GM20000 (cell line): ENCODE data around the gene DUOX1.
A peak's percentile ranks its signal among the peaks of the same experiment; 100 is the strongest.
"Not testable (repeated sequence)": the region's sequence is repeated elsewhere in the genome, so short reads cannot be mapped to it uniquely, and the experiment has no call there.

ENCODE experiments used
- DNase-seq: peaks from one replicate; pipeline ENCODE4 v3.0.0; 2012; ENCODE audit warnings: low spot score
- TF ChIP-seq, protein P1 (sequence below): IDR thresholded peaks from 2 replicates; pipeline ENCODE4 v1.5.1; 2012; ENCODE audit warnings: mild to moderate bottlenecking, control low read depth; ENCODE audit errors: extremely low read depth, missing control alignments

Gene DUOX1

DNA sequence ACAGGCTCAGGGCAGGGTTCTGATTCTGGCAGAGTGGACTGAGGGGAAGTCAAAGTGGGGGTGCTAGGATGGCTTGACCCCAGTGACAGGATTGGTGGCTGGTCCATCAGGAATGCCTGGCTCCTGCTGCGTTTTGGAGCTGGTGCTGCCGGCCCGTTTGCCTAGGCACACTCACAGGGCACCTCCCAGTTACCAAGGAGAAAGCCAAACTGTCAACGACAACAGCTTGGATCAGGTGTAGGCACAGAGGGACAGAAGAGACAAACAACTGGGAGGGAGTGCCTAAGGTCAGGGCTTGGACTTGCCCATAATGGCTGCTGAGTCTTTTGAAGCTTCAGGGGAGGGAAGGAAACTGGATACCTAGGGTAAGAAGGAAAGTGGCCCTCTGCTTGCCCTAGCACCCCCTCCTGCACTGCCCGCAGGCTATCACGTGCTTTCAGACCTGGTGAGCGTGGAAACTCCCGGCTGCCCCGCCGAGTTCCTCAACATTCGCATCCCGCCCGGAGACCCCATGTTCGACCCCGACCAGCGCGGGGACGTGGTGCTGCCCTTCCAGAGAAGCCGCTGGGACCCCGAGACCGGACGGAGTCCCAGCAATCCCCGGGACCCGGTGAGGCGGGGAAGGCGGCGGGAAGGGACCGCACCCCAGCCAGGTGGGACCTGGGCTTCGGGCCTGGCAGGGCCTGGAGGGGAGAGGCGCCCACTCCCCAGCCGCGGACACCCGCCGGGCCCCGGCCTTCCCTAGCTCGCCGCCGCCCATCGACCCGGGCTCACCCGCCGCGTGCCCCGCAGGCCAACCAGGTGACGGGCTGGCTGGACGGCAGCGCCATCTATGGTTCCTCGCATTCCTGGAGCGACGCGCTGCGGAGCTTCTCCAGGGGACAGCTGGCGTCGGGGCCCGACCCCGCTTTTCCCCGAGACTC lies 5.1 kb downstream of the DUOX1 start:
- TF ChIP-seq, protein P1, sequence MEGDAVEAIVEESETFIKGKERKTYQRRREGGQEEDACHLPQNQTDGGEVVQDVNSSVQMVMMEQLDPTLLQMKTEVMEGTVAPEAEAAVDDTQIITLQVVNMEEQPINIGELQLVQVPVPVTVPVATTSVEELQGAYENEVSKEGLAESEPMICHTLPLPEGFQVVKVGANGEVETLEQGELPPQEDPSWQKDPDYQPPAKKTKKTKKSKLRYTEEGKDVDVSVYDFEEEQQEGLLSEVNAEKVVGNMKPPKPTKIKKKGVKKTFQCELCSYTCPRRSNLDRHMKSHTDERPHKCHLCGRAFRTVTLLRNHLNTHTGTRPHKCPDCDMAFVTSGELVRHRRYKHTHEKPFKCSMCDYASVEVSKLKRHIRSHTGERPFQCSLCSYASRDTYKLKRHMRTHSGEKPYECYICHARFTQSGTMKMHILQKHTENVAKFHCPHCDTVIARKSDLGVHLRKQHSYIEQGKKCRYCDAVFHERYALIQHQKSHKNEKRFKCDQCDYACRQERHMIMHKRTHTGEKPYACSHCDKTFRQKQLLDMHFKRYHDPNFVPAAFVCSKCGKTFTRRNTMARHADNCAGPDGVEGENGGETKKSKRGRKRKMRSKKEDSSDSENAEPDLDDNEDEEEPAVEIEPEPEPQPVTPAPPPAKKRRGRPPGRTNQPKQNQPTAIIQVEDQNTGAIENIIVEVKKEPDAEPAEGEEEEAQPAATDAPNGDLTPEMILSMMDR: no peak
- no peak for DNase-seq

DNA sequence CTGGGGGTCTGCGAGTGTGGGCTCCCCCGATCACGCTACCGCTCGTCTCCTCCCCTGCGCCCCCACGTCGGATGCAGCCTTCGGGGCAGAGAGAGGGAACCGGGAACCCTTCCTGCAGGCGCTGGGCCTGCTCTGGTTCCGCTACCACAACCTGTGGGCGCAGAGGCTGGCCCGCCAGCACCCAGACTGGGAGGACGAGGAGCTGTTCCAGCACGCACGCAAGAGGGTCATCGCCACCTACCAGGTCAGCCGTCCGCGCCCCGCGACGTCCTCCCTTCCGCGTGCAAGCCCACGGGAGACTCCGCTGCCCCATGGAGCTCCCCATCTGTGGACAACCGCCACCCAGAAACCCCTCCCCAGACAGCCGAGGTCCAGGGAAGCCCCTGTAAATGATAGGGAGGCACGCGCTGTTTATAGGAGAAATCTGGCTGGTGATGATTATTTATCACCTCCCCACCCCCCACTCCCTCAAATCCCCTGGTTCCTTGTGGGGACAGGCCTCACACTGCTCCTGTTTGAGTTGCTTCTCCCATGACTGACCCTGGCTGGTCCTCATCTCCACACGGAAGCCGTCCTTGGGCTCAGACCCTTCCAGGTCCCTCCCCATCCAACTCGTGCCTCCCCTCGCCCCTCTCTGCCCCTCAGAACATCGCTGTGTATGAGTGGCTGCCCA lies 6.0 kb downstream of the DUOX1 start:
- DNase-seq: not testable (repeated sequence)

DNA sequence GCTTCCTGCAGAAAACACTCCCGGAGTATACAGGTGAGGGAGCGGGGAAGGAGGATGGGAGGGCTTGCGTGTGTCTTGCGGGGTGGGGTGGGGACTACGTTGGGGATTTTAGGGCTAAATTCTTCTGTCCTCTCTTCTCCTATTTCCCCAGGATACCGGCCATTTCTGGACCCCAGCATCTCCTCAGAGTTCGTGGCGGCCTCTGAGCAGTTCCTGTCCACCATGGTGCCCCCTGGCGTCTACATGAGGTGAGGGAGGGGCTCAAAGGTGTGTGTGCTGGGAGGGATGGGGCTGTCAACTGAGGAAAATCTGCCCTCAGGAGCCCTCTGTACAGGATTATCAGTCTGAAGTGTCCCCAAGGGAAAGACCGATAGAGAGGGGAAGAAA lies 6.6 kb downstream of the DUOX1 start:
- TF ChIP-seq, protein P1: peak; percentile 35
- DNase-seq: no peak

DNA sequence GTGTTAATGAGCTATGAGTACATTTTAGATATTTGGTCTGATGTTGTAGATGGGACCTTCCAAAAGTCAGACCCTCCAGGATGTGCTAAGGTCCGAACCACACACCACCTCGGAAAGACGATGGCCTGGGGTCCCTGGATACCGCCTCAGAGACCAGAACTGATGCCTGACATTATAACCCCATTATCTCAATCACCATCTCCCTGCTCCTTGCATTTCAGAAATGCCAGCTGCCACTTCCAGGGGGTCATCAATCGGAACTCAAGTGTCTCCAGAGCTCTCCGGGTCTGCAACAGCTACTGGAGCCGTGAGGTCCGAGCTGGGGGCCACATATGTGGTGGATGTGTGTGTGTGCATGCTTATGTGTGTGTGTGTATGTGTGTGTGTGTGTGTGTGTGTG lies 7.9 kb downstream of the DUOX1 start:
- no peak for DNase-seq
- TF ChIP-seq, protein P1: no peak

DNA sequence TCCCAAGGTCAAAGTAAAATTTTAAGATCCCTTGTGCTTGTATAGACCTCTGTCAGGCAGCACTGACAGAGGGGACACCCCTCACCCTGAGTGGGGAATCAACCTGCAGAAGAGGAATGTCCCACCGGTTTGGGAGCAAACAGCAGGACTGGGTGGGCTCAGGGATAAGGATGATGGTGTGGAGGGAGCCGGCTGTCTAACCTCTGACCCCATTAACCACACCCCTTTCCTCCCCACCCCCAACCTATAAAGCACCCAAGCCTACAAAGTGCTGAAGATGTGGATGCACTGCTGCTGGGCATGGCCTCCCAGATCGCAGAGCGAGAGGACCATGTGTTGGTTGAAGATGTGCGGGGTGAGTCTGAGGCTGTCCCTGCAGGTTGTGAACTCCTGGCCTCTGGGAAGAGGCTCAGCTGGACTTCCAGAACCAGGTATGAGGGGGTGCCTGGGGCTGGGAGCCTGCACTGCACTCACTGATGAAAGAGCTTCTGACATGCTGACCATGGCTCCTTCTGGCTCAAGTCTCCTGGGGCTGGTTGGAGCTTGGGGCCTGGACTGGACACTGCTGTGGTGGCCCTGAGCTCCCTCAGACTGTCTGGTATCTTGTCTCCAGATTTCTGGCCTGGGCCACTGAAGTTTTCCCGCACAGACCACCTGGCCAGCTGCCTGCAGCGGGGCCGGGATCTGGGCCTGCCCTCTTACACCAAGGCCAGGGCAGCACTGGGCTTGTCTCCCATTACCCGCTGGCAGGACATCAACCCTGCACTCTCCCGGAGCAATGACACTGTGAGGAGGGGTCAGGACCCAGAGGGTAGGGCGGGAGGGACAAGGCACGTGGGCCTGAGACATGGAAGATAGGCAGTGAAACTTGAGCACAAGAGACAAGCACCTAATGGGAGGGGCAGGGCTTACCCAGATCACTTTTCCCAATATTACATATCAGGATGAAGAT lies 9.3 kb downstream of the DUOX1 start:
- TF ChIP-seq, protein P1: no peak
- no peak for DNase-seq

DNA sequence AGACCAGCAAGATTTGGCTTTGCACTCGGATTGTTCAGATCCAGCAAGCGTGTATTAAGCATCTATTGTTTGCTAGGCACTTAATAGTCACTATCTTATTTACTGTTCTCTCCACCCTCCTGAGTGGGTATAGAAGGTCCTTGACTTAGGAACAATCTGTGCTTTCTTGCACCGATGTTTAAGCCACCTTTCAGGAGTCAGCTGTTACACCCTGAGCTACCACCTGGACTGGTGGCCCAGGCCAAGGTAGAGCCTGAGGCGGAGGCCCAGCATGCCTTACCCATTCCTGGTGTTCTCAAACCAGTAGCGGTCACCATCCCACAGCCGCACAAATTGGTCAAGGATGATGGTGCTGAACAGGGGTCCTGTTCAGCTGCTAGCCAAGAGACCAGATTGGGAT lies 10.0 kb downstream of the DUOX1 start:
- no peak for DNase-seq
- TF ChIP-seq, protein P1: no peak

DNA sequence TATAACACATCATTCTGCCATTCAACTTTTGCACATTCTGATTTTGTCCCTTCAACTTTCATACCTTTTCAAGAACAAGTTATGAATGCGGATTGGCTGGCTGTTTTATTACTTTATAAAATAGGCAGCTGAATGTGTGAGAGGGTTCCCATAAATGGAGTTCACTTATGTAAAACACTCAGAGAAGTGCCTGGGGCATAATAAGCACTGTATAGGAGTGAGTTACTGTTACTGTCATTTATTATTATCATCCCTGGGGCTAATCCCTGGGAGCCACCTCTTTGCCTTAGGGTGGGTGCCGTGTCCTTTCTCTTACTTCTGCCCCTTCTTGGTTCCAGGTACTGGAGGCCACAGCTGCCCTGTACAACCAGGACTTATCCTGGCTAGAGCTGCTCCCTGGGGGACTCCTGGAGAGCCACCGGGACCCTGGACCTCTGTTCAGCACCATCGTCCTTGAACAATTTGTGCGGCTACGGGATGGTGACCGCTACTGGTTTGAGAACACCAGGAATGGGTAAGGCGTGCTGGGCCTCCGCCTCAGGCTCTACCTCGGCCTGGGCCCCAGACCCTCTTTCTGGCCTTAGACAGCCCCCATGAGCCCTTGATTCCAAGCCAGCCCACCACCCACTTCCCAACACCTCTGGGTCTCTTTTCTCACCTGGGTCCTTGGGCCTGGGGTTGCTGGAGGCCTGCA lies 10.9 kb downstream of the DUOX1 start:
- DNase-seq: no peak
- TF ChIP-seq, protein P1: no peak
